Neuronal stem cell (in vitro differentiated cells): ENCODE data around the gene FOXO3.
A peak's percentile ranks its signal among the peaks of the same experiment; 100 is the strongest.

ENCODE experiments used
- DNase-seq: peaks from one replicate; pipeline ENCODE4 v3.0.0-alpha.2; 2013; ENCODE audit warnings: low spot score
- H2AFZ ChIP-seq: one replicate; pipeline ENCODE4 v1.6.1; 2013; ENCODE audit warnings: mild to moderate bottlenecking, low read length, inconsistent platforms
- H2AK5ac ChIP-seq: 2 replicates; pipeline ENCODE4 v1.6.1; 2013; ENCODE audit warnings: low read depth, mild to moderate bottlenecking, inconsistent platforms, low read length, moderate library complexity, mixed read lengths
- H2BK120ac ChIP-seq: 2 replicates; pipeline ENCODE4 v1.6.1; 2013; ENCODE audit warnings: low read depth, mild to moderate bottlenecking, inconsistent platforms, low read length, moderate library complexity, mixed read lengths
- H2BK12ac ChIP-seq: one replicate; pipeline ENCODE4 v1.6.1; 2013; ENCODE audit warnings: low read length, inconsistent platforms
- H2BK15ac ChIP-seq: 2 replicates; pipeline ENCODE4 v1.6.1; 2013; ENCODE audit warnings: mild to moderate bottlenecking, low read length, inconsistent platforms, mixed read lengths
- H2BK5ac ChIP-seq: one replicate; pipeline ENCODE4 v1.6.1; 2013; ENCODE audit warnings: inconsistent platforms, mild to moderate bottlenecking, low read length, moderate library complexity
- H3K14ac ChIP-seq: one replicate; pipeline ENCODE4 v1.6.1; 2013; ENCODE audit warnings: low read length, inconsistent platforms
- H3K18ac ChIP-seq: 2 replicates; pipeline ENCODE4 v1.6.1; 2013; ENCODE audit warnings: low read length, inconsistent platforms
- H3K23ac ChIP-seq: 2 replicates; pipeline ENCODE4 v1.6.1; 2013; ENCODE audit warnings: low read depth, mild to moderate bottlenecking, mixed read lengths, low read length, inconsistent platforms; ENCODE audit not compliant: poor library complexity
- H3K27ac ChIP-seq: replicated peaks from 3 replicates; pipeline ENCODE4 v1.5.1; 2013; ENCODE audit warnings: low read length, inconsistent platforms
- H3K27me3 ChIP-seq, 3 experiments: 2 replicates each; pipeline ENCODE4 v1.6.1; 2013; ENCODE audit warnings: low read length in 3 of 3, mild to moderate bottlenecking in 2 of 3, inconsistent platforms in 1 of 3, low read depth in 1 of 3, mixed read lengths in 1 of 3, moderate library complexity in 1 of 3; ENCODE audit not compliant: control insufficient read depth in 3 of 3, insufficient read depth in 3 of 3
- H3K36me3 ChIP-seq, 2 donors: replicated peaks in 1 of 2; 2 replicates each; pipeline ENCODE4 v1.6.1; 2013; ENCODE audit warnings: low read length in 2 of 2; ENCODE audit not compliant: control insufficient read depth in 2 of 2, insufficient read depth in 2 of 2
- H3K4ac ChIP-seq: 2 replicates; pipeline ENCODE4 v1.6.1; 2013; ENCODE audit warnings: inconsistent platforms, mild to moderate bottlenecking, low read length, moderate library complexity
- H3K4me1 ChIP-seq, 2 donors: 1 replicate in 1 of 2; 2 replicates in 1 of 2; pipeline ENCODE4 v1.6.1; 2013; ENCODE audit warnings: low read length in 2 of 2, low read depth in 1 of 2; ENCODE audit not compliant: control insufficient read depth in 2 of 2, insufficient read depth in 1 of 2
- H3K4me2 ChIP-seq: one replicate; pipeline ENCODE4 v1.6.1; 2013; ENCODE audit warnings: mild to moderate bottlenecking, low read length, inconsistent platforms; ENCODE audit not compliant: insufficient read depth, poor library complexity, severe bottlenecking
- H3K4me3 ChIP-seq, 2 donors: 2 replicates each; pipeline ENCODE4 v1.5.1; 2013; ENCODE audit warnings: low read length in 2 of 2, mild to moderate bottlenecking in 2 of 2, inconsistent platforms in 1 of 2, moderate library complexity in 1 of 2
- H3K79me1 ChIP-seq: one replicate; pipeline ENCODE4 v1.6.1; 2013; ENCODE audit warnings: low read depth, mild to moderate bottlenecking, inconsistent platforms, low read length, moderate library complexity
- H3K9ac ChIP-seq: one replicate; pipeline ENCODE4 v1.6.1; 2013; ENCODE audit warnings: mild to moderate bottlenecking, low read depth, low read length, inconsistent platforms; ENCODE audit not compliant: poor library complexity
- H3K9me3 ChIP-seq, 2 donors: replicated peaks in 1 of 2; 2 replicates each; pipeline versions ENCODE3 to v1.6.1; 2013; ENCODE audit warnings: low read length in 2 of 2, mild to moderate bottlenecking in 2 of 2, inconsistent platforms in 1 of 2, low read depth in 1 of 2, mixed read lengths in 1 of 2, moderate library complexity in 1 of 2; ENCODE audit not compliant: control insufficient read depth in 2 of 2, insufficient read depth in 1 of 2
- H4K8ac ChIP-seq: one replicate; pipeline ENCODE4 v1.6.1; 2013; ENCODE audit warnings: low read depth, mild to moderate bottlenecking, inconsistent platforms, low read length, moderate library complexity
- H4K91ac ChIP-seq: one replicate; pipeline ENCODE4 v1.6.1; 2013; ENCODE audit warnings: low read length, low read depth, mild to moderate bottlenecking, inconsistent platforms; ENCODE audit not compliant: poor library complexity
- WGBS, 2 donors: extraction: QIAGEN DNeasy Blood & Tissue Kit; methylation state at CpG; one replicate each; pipeline ENCODE4 v1.1.7; 2013; ENCODE audit warnings: missing lambda C conversion rate in 2 of 2, mixed read lengths in 1 of 2; ENCODE audit not compliant: insufficient read length in 2 of 2, insufficient replicate concordance in 1 of 2; ENCODE audit errors: extremely low coverage in 2 of 2; 5-methylcytosine and 5-hydroxymethylcytosine counted together

FOXO3 gene

GRCh38 chr6:108576709-108577108, 16.0 kb downstream of the FOXO3 start:
- no peak overlapping the region for H2BK5ac ChIP-seq
- H4K8ac ChIP-seq: no peak overlapping the region
- no peak overlapping the region for H2BK120ac ChIP-seq
- no peak overlapping the region for H3K9ac ChIP-seq
- H4K91ac ChIP-seq: no peak overlapping the region
- H3K79me1 ChIP-seq: no peaks in the 10 kb centered on the region
- H3K27ac ChIP-seq: no peak overlapping the region
- H2AK5ac ChIP-seq: no peak overlapping the region
- whole genome bisulfite sequencing, 2 donors: no CpG with 5 or more reads among the region's 1 CpG
- DNase-seq: no peak
- no peak overlapping the region for H2AFZ ChIP-seq
- H2BK15ac ChIP-seq: no peak overlapping the region
- H3K4me2 ChIP-seq: no peak overlapping the region
- peaks cover 5 to 15% of the 10 kb centered on the region in 2 donors for H3K36me3 ChIP-seq
- no peak overlapping the region for H3K4me3 ChIP-seq
- no peak overlapping the region for H3K4ac ChIP-seq
- no peak overlapping the region for H2BK12ac ChIP-seq
- H3K18ac ChIP-seq: no peak overlapping the region
- H3K9me3 ChIP-seq: peaks cover 0 to 3% of the 10 kb centered on the region in 2 donors
- no peaks in the 10 kb centered on the region for H3K27me3 ChIP-seq
- H3K23ac ChIP-seq: no peak overlapping the region
- H3K14ac ChIP-seq: no peak overlapping the region
- H3K4me1 ChIP-seq: peaks cover 8 to 12% of the 10 kb centered on the region in 2 donors

GRCh38 chr6:108578166-108578565, 17.4 kb downstream of the FOXO3 start:
- WGBS, 2 donors: no CpG with 5 or more reads among the region's 4 CpGs
- H4K91ac ChIP-seq: no peak overlapping the region
- H3K18ac ChIP-seq: no peak overlapping the region
- H2BK15ac ChIP-seq: no peak overlapping the region
- no peak overlapping the region for H3K4ac ChIP-seq
- H3K9ac ChIP-seq: peak overlapping the region; percentile 54
- H3K27ac ChIP-seq: no peak overlapping the region
- no peak overlapping the region for H2BK120ac ChIP-seq
- H3K9me3 ChIP-seq: peaks cover 0 to 3% of the 10 kb centered on the region in 2 donors
- DNase-seq: no peak
- no peak overlapping the region for H3K4me3 ChIP-seq
- H3K14ac ChIP-seq: no peak overlapping the region
- H2BK5ac ChIP-seq: no peak overlapping the region
- no peaks in the 10 kb centered on the region for H3K79me1 ChIP-seq
- H2BK12ac ChIP-seq: no peak overlapping the region
- H2AFZ ChIP-seq: no peak overlapping the region
- H3K36me3 ChIP-seq: peaks cover 2 to 5% of the 10 kb centered on the region in 2 donors
- H2AK5ac ChIP-seq: no peak overlapping the region
- no peak overlapping the region for H4K8ac ChIP-seq
- H3K23ac ChIP-seq: no peak overlapping the region
- no peaks in the 10 kb centered on the region for H3K27me3 ChIP-seq
- H3K4me1 ChIP-seq: peaks cover 10 to 13% of the 10 kb centered on the region in 2 donors
- no peak overlapping the region for H3K4me2 ChIP-seq

- Histone ChIP-seq H3K79me1 (no peaks in the 10 kb centered on the region), H2BK120ac (no peak overlapping the region), H3K14ac (no peak overlapping the region), H3K9me3 (peaks cover 0 to 3% of the 10 kb centered on the region in 2 donors), H3K4ac (no peak overlapping the region), H3K36me3 (peaks cover 2 to 5% of the 10 kb centered on the region in 2 donors), H2BK15ac (no peak overlapping the region), H2AFZ (no peak overlapping the region), H3K23ac (no peak overlapping the region), H3K4me3 (no peak overlapping the region), H3K18ac (no peak overlapping the region), H3K4me1 (peaks cover 10 to 13% of the 10 kb centered on the region in 2 donors), H3K27ac (no peak overlapping the region), H4K8ac (no peak overlapping the region), H2BK5ac (no peak overlapping the region), H3K4me2 (no peak overlapping the region), H2BK12ac (no peak overlapping the region), H2AK5ac (no peak overlapping the region), H3K27me3 (no peaks in the 10 kb centered on the region), H4K91ac (no peak overlapping the region), H3K9ac (no peak overlapping the region)
- no peak for DNase-seq
- no CpG with 5 or more reads among the region's 9 CpGs for WGBS, 2 donors
These were observed 18.0 kb downstream of the FOXO3 start for GRCh38 chr6:108578595-108579327.

DNA sequence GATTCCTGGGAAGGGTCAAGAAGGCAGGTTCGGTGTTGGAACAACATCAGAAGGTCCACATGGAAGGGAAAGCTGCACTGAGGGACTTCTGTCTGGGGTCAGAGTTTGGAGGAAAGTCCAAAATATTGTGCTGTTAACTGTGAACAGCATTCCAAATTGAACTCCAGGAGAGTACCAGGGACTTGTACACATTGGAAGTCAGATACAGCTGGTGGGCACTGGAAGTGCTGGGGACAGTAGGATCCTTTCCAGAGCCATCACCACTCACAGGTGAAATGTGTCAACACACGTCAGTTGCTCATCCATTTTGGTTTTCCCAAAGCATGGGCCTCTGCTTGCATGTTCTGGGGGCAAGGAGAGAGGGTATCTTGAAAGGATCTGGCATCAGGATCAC, 18.6 kb downstream of the FOXO3 start:
- H3K79me1 ChIP-seq: no peaks in the 10 kb centered on the region
- H3K36me3 ChIP-seq: peaks cover 2 to 5% of the 10 kb centered on the region in 2 donors
- no peak overlapping the region for H2AK5ac ChIP-seq
- H3K18ac ChIP-seq: no peak overlapping the region
- H2BK15ac ChIP-seq: no peak overlapping the region
- no peak overlapping the region for H3K27ac ChIP-seq
- H2BK5ac ChIP-seq: no peak overlapping the region
- H3K23ac ChIP-seq: no peak overlapping the region
- H3K4ac ChIP-seq: no peak overlapping the region
- no peak overlapping the region for H3K4me3 ChIP-seq
- no peak overlapping the region for H3K4me2 ChIP-seq
- no CpG with 5 or more reads among the region's 2 CpGs for WGBS, 2 donors
- no peak overlapping the region for H3K9ac ChIP-seq
- H2AFZ ChIP-seq: no peak overlapping the region
- H3K14ac ChIP-seq: no peak overlapping the region
- no peak overlapping the region for H4K8ac ChIP-seq
- H4K91ac ChIP-seq: no peak overlapping the region
- no peaks in the 10 kb centered on the region for H3K27me3 ChIP-seq
- no peak for DNase-seq
- no peak overlapping the region for H2BK12ac ChIP-seq
- no peak overlapping the region for H2BK120ac ChIP-seq
- peaks cover 0 to 3% of the 10 kb centered on the region in 2 donors for H3K9me3 ChIP-seq
- peaks cover 10 to 13% of the 10 kb centered on the region in 2 donors for H3K4me1 ChIP-seq
